H9 (cell line): ENCODE data around the gene RNU7-1. TPM values are rescaled to one million over a fixed set of nuclear protein-coding genes. Genes with fewer than 3 reads are reported as not detected.

Source experiments
- DNase-seq: peaks from one replicate; pipeline ENCODE4 v3.0.0-alpha.2; 2017
- H2AFZ ChIP-seq: one replicate; pipeline ENCODE4 v1.6.1; 2013; ENCODE audit warnings: mild to moderate bottlenecking, low read length, control low read depth, moderate library complexity
- H2AK5ac ChIP-seq: 2 replicates; pipeline ENCODE4 v1.6.1; 2013; ENCODE audit warnings: low read length, control low read depth, mixed read lengths; ENCODE audit not compliant: insufficient read length
- H2BK120ac ChIP-seq: one replicate; pipeline ENCODE4 v1.6.1; 2013; ENCODE audit warnings: low read depth, mild to moderate bottlenecking, low read length, control low read depth, inconsistent platforms; ENCODE audit not compliant: poor library complexity, severe bottlenecking
- H2BK12ac ChIP-seq: 2 replicates; pipeline ENCODE4 v1.6.1; 2013; ENCODE audit warnings: low read length, control low read depth, mixed read lengths, low read depth; ENCODE audit not compliant: insufficient read length
- H2BK15ac ChIP-seq: 2 replicates; pipeline ENCODE4 v1.6.1; 2013; ENCODE audit warnings: low read depth, low read length, control low read depth
- H2BK20ac ChIP-seq: one replicate; pipeline ENCODE4 v1.6.1; 2013; ENCODE audit warnings: low read depth, mild to moderate bottlenecking, low read length, control low read depth, inconsistent platforms; ENCODE audit not compliant: poor library complexity, severe bottlenecking
- H2BK5ac ChIP-seq: 2 replicates; pipeline ENCODE4 v1.6.1; 2013; ENCODE audit warnings: low read length, control low read depth, mixed read lengths; ENCODE audit not compliant: insufficient read length
- H3K14ac ChIP-seq: 2 replicates; pipeline ENCODE4 v1.6.1; 2013; ENCODE audit warnings: low read length, control low read depth; ENCODE audit not compliant: insufficient read depth
- H3K18ac ChIP-seq: 2 replicates; pipeline ENCODE4 v1.6.1; 2013; ENCODE audit warnings: low read depth, mild to moderate bottlenecking, mixed read lengths, low read length, control low read depth; ENCODE audit not compliant: insufficient read length
- H3K23ac ChIP-seq: 2 replicates; pipeline ENCODE4 v1.6.1; 2013; ENCODE audit warnings: low read length, control low read depth, mixed read lengths, low read depth; ENCODE audit not compliant: insufficient read length
- H3K23me2 ChIP-seq: 2 replicates; pipeline ENCODE4 v1.6.1; 2013; ENCODE audit warnings: low read depth, mild to moderate bottlenecking, mixed read lengths, low read length, control low read depth; ENCODE audit not compliant: insufficient read length, poor library complexity, severe bottlenecking
- H3K27ac ChIP-seq: 2 replicates; pipeline ENCODE4 v1.5.1; 2013; ENCODE audit warnings: low read length, control low read depth, mixed read lengths, low read depth; ENCODE audit not compliant: insufficient read length
- H3K27me3 ChIP-seq: 2 replicates; pipeline ENCODE4 v1.6.1; 2013; ENCODE audit warnings: low read length, control low read depth, inconsistent platforms; ENCODE audit not compliant: insufficient read depth
- H3K4ac ChIP-seq: 2 replicates; pipeline ENCODE4 v1.6.1; 2013; ENCODE audit warnings: low read depth, mild to moderate bottlenecking, control low read depth, inconsistent platforms, low read length, moderate library complexity
- H3K4me1 ChIP-seq: 2 replicates; pipeline ENCODE4 v1.6.1; 2013; ENCODE audit warnings: low read length, control low read depth, inconsistent platforms; ENCODE audit not compliant: insufficient read depth
- H3K4me2 ChIP-seq: 2 replicates; pipeline ENCODE4 v1.6.1; 2013; ENCODE audit warnings: low read length, control low read depth, mixed read lengths; ENCODE audit not compliant: insufficient read length, insufficient read depth
- H3K56ac ChIP-seq: 2 replicates; pipeline ENCODE4 v1.6.1; 2013; ENCODE audit warnings: low read depth, mild to moderate bottlenecking, mixed read lengths, low read length, control low read depth; ENCODE audit not compliant: insufficient read length
- H3K79me1 ChIP-seq: 2 replicates; pipeline ENCODE4 v1.6.1; 2013; ENCODE audit warnings: low read depth, mild to moderate bottlenecking, moderate library complexity, low read length, control low read depth, inconsistent platforms; ENCODE audit not compliant: insufficient read depth, poor library complexity, severe bottlenecking
- H3K79me2 ChIP-seq: 2 replicates; pipeline ENCODE4 v1.6.1; 2013; ENCODE audit warnings: low read length, control low read depth, inconsistent platforms; ENCODE audit not compliant: insufficient read depth
- H3K9ac ChIP-seq: 2 replicates; pipeline ENCODE4 v1.6.1; 2013; ENCODE audit warnings: low read length, control low read depth, mixed read lengths; ENCODE audit not compliant: insufficient read length; ENCODE audit errors: extremely low read depth
- H3K9me3 ChIP-seq: one replicate; pipeline ENCODE4 v1.6.1; 2013; ENCODE audit warnings: low read depth, low read length, inconsistent platforms; ENCODE audit not compliant: control insufficient read depth
- H3T11ph ChIP-seq: one replicate; pipeline ENCODE4 v1.6.1; 2013; ENCODE audit warnings: mild to moderate bottlenecking, low read length, control low read depth, inconsistent platforms
- H4K20me1 ChIP-seq: one replicate; pipeline ENCODE4 v1.6.1; 2013; ENCODE audit not compliant: control insufficient read depth, insufficient read length, insufficient read depth
- H4K5ac ChIP-seq: 2 replicates; pipeline ENCODE4 v1.6.1; 2013; ENCODE audit warnings: low read depth, mild to moderate bottlenecking, mixed read lengths, low read length, control low read depth; ENCODE audit not compliant: insufficient read length
- H4K8ac ChIP-seq: replicated peaks from 2 replicates; pipeline ENCODE4 v1.6.1; 2013; ENCODE audit warnings: low read length, control low read depth, mixed read lengths, low read depth; ENCODE audit not compliant: insufficient read length
- H4K91ac ChIP-seq: 2 replicates; pipeline ENCODE4 v1.6.1; 2013; ENCODE audit warnings: low read depth, mild to moderate bottlenecking, moderate library complexity, mixed read lengths, low read length, control low read depth; ENCODE audit not compliant: insufficient read length
- H3K27ac Mint-ChIP-seq, 3 experiments: 2 replicates in 2 of 3; 3 replicates in 1 of 3; pipeline ENCODE4 v1.8.0; 2020 to 2021; ENCODE audit warnings: mixed read lengths in 3 of 3, mild to moderate bottlenecking in 1 of 3, moderate library complexity in 1 of 3
- H3K27me3 Mint-ChIP-seq: 2 replicates; pipeline ENCODE4 v1.8.0; 2021; ENCODE audit warnings: low read depth, mild to moderate bottlenecking, moderate library complexity, mixed read lengths
- H3K36me3 Mint-ChIP-seq, 3 experiments: 2 replicates in 2 of 3; 3 replicates in 1 of 3; pipeline ENCODE4 v1.8.0; 2020 to 2021; ENCODE audit warnings: low read depth in 3 of 3, mixed read lengths in 3 of 3; ENCODE audit not compliant: insufficient read depth in 1 of 3
- H3K4me1 Mint-ChIP-seq, 2 experiments: 2 replicates each; pipeline ENCODE4 v1.8.0; 2020; ENCODE audit warnings: mixed read lengths in 2 of 2
- H3K4me3 Mint-ChIP-seq, 2 experiments: 2 replicates in 1 of 2; 3 replicates in 1 of 2; pipeline ENCODE4 v1.8.0; 2020 to 2021; ENCODE audit warnings: mild to moderate bottlenecking in 2 of 2, mixed read lengths in 2 of 2, moderate library complexity in 1 of 2
- H3K9me3 Mint-ChIP-seq, 2 experiments: 2 replicates in 1 of 2; 3 replicates in 1 of 2; pipeline ENCODE4 v1.8.0; 2020; ENCODE audit warnings: mild to moderate bottlenecking in 2 of 2, mixed read lengths in 2 of 2, moderate library complexity in 1 of 2
- CTCF ChIP-seq: fragments of 200-600 bp; sonication (generic); conservative IDR thresholded peaks from 3 replicates; pipeline ENCODE4 v1.8.0; 2021; ENCODE audit warnings: antibody characterized with exemption, mild to moderate bottlenecking
- WGBS: extraction: QIAGEN DNeasy Blood & Tissue Kit; methylation state at CpG from one replicate; pipeline ENCODE4 v1.1.7; 2013; ENCODE audit warnings: missing lambda C conversion rate, low lambda C conversion rate, mixed read lengths; ENCODE audit not compliant: insufficient read length; ENCODE audit errors: extremely low coverage; 5-methylcytosine and 5-hydroxymethylcytosine counted together
- total RNA-seq: library from RNA; stranded (reverse); gene quantifications from 2 replicates; pipeline ENCODE4 v1.2.1, GENCODE V29; 2021

Gene RNU7-1
- total RNA-seq, 1 experiment from 2014 or later: not detected

- Histone ChIP-seq H4K20me1 (peaks cover 2% of the 10 kb centered on the region), H2BK120ac (peak overlapping the region; percentile 14)
Measured at GRCh38 chr12:6899837-6900519, 43.6 kb upstream of the RNU7-1 start.

More at GRCh38 chr12:6899837-6900519, 43.6 kb upstream of the RNU7-1 start:
- peak; percentile 63 for DNase-seq
- H3K79me2 ChIP-seq: no peaks in the 10 kb centered on the region
- H3K27me3 ChIP-seq: no peaks in the 10 kb centered on the region
- no peak overlapping the region for H2BK5ac ChIP-seq
- WGBS: no CpG with 5 or more reads among the region's 10 CpGs
- H3K56ac ChIP-seq: no peak overlapping the region
- H3K9me3 ChIP-seq: no peaks in the 10 kb centered on the region
- H4K5ac ChIP-seq: no peak overlapping the region
- Mint-ChIP-seq H3K4me3 (no peak overlapping the region), H3K9me3 (no peaks in the 10 kb centered on the region), H3K36me3 (no peaks in the 10 kb centered on the region), H3K27me3 (no peaks in the 10 kb centered on the region; the same call in 1 of the 2 replicates), H3K4me1 (peaks cover 4 to 14% of the 10 kb centered on the region in 2 experiments), H3K27ac (no peak overlapping the region)
- H3T11ph ChIP-seq: peak overlapping the region; percentile 47
- peak overlapping the region; percentile 28 for H2BK12ac ChIP-seq
- no peak overlapping the region for H3K27ac ChIP-seq
- no peak overlapping the region for H4K8ac ChIP-seq
- no peak overlapping the region; the same call in 1 of the 2 replicates for H3K4ac ChIP-seq
- no peak overlapping the region for H2AK5ac ChIP-seq
- TF ChIP-seq CTCF: no peak
- H3K9ac ChIP-seq: no peak overlapping the region
- peak overlapping the region; percentile 77; the same call in 1 of the 2 replicates for H3K14ac ChIP-seq
- H3K4me1 ChIP-seq: peaks cover 2% of the 10 kb centered on the region; the same call in 1 of the 2 replicates
- H3K23me2 ChIP-seq: peaks cover 2% of the 10 kb centered on the region
- peak overlapping the region; percentile 45 for H3K18ac ChIP-seq
- H2BK20ac ChIP-seq: peak overlapping the region; percentile 93
- no peak overlapping the region for H3K4me2 ChIP-seq
- no peak overlapping the region for H3K23ac ChIP-seq
- no peak overlapping the region for H4K91ac ChIP-seq
- H2AFZ ChIP-seq: no peak overlapping the region
- H3K79me1 ChIP-seq: no peaks in the 10 kb centered on the region
- H2BK15ac ChIP-seq: no peak overlapping the region
